Measurements from ENCODE around the gene ARHGAP15.

ARHGAP15 gene

DNA sequence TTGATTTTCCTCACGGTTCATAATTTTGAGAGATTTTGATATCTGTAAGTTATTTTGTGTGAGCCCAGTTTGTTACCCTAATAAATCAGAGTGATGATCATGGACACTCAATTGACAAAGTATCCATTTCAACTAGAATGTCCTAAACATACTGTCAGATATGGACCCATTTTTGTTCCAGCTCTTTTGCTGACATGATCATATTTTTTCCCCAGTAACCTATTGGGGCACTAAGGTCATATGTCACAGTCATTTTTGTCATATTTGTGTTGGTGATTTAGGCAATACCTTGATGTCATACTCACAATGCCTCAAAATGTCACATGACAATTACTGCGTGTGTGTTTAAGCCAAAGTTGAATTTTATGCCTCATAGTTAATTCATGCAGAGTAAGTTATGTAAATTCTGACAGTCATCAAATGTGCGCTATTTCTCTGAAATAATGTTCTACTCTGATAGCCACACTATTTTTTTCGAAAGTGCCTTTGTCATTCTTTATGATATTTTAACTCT, 218.7 kb downstream of the ARHGAP15 start:
- no peak overlapping the region for H3K4me3 ChIP-seq (ENCODE audit: low read depth, low read length)
- TF ChIP-seq, protein P1, sequence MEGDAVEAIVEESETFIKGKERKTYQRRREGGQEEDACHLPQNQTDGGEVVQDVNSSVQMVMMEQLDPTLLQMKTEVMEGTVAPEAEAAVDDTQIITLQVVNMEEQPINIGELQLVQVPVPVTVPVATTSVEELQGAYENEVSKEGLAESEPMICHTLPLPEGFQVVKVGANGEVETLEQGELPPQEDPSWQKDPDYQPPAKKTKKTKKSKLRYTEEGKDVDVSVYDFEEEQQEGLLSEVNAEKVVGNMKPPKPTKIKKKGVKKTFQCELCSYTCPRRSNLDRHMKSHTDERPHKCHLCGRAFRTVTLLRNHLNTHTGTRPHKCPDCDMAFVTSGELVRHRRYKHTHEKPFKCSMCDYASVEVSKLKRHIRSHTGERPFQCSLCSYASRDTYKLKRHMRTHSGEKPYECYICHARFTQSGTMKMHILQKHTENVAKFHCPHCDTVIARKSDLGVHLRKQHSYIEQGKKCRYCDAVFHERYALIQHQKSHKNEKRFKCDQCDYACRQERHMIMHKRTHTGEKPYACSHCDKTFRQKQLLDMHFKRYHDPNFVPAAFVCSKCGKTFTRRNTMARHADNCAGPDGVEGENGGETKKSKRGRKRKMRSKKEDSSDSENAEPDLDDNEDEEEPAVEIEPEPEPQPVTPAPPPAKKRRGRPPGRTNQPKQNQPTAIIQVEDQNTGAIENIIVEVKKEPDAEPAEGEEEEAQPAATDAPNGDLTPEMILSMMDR (IDR thresholded peaks at IDR 0.05; ENCODE audit: low read depth, low read length, missing control alignments): no peak
- DNase-seq (ENCODE audit: low read depth): no peak

DNA sequence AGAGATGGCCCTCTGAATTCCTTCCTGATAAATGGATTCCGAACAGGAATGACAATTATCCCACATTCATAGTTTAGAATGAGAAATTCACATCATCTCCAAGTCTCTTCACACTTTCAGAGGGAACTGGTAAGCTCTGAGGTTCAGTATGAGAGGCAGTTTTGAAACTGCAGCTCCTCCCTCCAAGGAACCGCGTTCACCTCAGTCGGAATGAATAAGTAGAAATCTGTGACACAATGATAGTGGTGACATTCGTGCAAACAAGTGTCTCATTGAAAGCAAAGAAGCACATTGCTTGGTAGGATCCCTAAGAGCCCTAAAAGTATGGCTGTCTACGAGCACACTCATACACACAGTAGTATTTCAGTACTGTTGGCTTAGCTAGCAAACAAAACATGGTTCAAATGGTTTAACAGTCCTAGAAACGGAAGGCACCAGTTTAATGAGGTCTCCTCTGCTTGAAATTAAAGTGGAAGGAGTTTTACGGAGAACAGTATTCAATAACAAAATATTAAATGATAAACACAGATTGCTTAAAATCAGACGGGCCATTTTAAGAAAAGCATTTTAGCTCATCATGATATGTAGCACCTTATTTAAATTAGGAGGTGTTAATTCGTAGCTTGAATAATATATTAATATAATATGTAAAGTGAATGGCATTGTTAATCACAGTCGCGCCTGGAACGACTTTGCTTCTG, 225.0 kb downstream of the ARHGAP15 start:
- no peak for DNase-seq (ENCODE audit: low read depth)
- H3K4me3 ChIP-seq (ENCODE audit: low read depth, low read length): no peak overlapping the region
- TF ChIP-seq, protein P1 (IDR thresholded peaks at IDR 0.05; ENCODE audit: low read depth, low read length, missing control alignments): no peak

DNA sequence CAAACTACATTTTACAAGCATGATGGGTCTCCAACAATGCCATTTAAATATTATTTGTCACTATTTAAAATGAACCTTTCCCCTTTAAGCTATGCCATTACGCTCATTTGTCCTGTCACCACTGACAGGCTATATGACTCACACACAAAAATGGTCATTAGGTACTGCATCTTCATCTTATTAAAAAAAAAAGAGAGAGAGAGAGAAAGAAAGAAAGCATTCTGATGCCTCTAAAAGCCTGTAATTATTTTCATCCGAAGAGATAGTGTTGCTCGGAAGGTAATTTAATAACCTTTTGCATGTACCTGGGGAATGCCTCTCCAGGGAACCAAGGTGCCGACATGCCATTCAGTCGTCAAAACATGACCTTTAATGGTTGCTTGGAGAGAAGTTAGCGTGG, 226.7 kb downstream of the ARHGAP15 start:
- TF ChIP-seq, protein P1 (IDR thresholded peaks at IDR 0.05; ENCODE audit: low read depth, low read length, missing control alignments): no peak
- no peak overlapping the region for H3K4me3 ChIP-seq (ENCODE audit: low read depth, low read length)
- no peak for DNase-seq (ENCODE audit: low read depth)

DNA sequence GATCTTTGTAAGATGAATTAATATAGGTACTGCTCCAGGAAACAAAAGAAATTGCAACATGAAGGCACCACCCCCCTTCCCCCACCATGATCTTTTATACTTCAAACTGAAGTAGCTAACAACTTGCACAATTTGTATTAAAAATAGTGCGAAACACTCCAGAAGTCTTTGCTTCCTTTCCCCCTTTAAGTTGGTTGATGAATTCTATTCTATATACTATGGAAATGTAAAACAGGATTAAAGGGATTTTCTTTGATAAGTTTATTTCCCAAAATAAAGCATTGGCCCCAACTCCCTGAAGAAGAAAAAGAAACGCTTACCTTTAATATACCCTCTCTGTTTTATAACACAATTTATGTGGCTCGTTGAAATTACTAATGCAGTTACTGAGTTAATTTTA, 227.1 kb downstream of the ARHGAP15 start:
- DNase-seq (ENCODE audit: low read depth): no peak
- no peak overlapping the region for H3K4me3 ChIP-seq (ENCODE audit: low read depth, low read length)
- TF ChIP-seq, protein P1 (IDR thresholded peaks at IDR 0.05; ENCODE audit: low read depth, low read length, missing control alignments): no peak

DNA sequence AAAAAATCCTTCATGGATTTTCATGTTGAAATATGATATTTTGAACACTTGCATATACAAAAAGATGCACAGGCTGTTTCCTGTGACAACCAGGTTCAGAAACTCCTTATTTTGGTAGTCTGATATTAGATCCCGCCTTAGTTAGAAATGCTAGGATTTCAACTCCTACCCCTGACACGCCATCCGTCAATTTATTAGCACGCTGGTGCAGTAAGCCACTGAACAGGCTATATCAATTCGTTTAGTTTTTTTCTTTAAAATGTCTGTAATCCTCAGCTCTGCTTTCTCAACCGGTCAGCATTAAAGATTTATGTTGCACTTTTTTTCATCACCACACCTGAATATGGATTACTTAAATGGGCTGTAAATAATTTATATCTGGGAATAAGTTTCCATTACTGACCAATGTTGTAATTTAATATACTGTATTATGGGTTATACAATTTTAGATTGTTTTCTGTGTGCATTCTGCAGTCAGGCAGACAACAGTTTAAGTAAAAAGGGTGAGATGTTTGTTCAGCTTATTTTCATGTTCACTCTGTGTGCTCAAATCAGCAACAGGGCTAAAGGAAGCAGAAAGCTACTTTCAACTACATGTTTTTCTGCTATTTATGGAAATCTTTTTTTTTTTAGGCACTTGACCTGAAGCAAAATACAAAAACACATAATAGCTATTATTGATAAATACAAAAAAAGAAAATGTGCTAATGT, 227.7 kb downstream of the ARHGAP15 start:
- DNase-seq (ENCODE audit: low read depth): no peak
- no peak overlapping the region for H3K4me3 ChIP-seq (ENCODE audit: low read depth, low read length)
- TF ChIP-seq, protein P1 (IDR thresholded peaks at IDR 0.05; ENCODE audit: low read depth, low read length, missing control alignments): no peak

DNA sequence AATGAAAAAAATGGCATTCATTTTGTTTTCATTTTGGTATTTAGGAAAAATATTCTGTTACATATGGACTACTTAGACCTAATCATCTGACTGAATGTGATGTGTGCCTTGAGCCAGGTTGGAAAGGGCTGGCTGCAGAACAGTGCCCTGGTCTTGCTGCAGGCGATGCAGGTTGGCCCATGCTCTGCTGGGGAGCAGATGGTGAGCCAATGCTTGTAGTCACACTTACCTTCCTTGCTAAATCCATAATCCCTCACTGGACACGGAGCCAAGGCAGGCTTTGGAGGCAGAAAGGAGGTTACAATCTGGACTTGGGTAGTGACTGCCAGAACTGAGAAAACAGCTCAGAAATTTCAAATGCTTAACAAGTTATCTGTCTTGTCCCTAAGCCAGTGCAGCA, 228.7 kb downstream of the ARHGAP15 start:
- no peak for DNase-seq (ENCODE audit: low read depth)

More for the DNA sequence above, 228.7 kb downstream of the ARHGAP15 start:
- no peak overlapping the region for H3K4me3 ChIP-seq (ENCODE audit: low read depth, low read length)
- TF ChIP-seq, protein P1 (IDR thresholded peaks at IDR 0.05; ENCODE audit: low read depth, low read length, missing control alignments): no peak

Measured in GM12864 (cell line).